Measurements from ENCODE around the gene GPR32.

- TF ChIP-seq CTCF (IDR thresholded peaks at IDR 0.05; ENCODE audit: low read depth, low read length) (no peak), POLR2A (IDR thresholded peaks at IDR 0.05; ENCODE audit: extremely low read depth, insufficient read length) (no peak)
These were observed 33.6 kb downstream of the GPR32 start for GRCh38 chr19:50803633-50804419.

All from NB4 (cell line).